K562 (cell line): ENCODE data around the gene ROPN1. TPM values are rescaled to one million over a fixed set of nuclear protein-coding genes. Genes with fewer than 3 reads are reported as not detected.
"Not testable (repeated sequence)": the region's sequence is repeated elsewhere in the genome, so short reads cannot be mapped to it uniquely, and the experiment has no call there.

Source experiments
- ATAC-seq: fragments of 200-7000 bp; cut with Tn5 transposase; 3 replicates; pipeline ENCODE4 v1.9.1; 2020; ENCODE audit warnings: moderate library complexity
- BruUV-seq: library from RNA; stranded (reverse); fragments of 400-500 nt; replicated peaks from 2 replicates; lab custom pipeline; 2021; lab: Mats Ljungman, UMichigan
- CTCF ChIA-PET: fragments of 300-600 bp; formaldehyde crosslinking; extraction: SDS; loops from one replicate; lab custom pipeline; 2021; ENCODE audit warnings: low intra/inter-chr PET ratio; lab: Yijun Ruan, JAX
- POLR2A ChIA-PET: fragments of 300-600, 350-650 bp; sonication (Branson Sonifier 250); formaldehyde crosslinking; extraction: SDS; loops from one replicate; lab custom pipeline; 2021; ENCODE audit warnings: antibody characterized with exemption, inconsistent platforms; lab: Yijun Ruan, JAX
- DNase-seq, 4 experiments: peaks; one replicate each; pipeline versions ENCODE4 v3.0.0 to v3.0.0-alpha.2; 2011 to 2018; ENCODE audit warnings: low spot score in 3 of 4, mixed read lengths in 3 of 4; ENCODE audit errors: extremely low read depth in 1 of 4
- FAIRE-seq: peaks from 2 replicates; lab custom pipeline; 2011; peaks lifted over from hg19 to GRCh38; lab: Jason Lieb, UNC
- H2AFZ ChIP-seq: 2 replicates; pipeline ENCODE4 v1.6.0; 2011; ENCODE audit warnings: low read depth, low read length, control low read depth, inconsistent platforms
- H3K27ac ChIP-seq: fragments of 200-600 bp; 3 replicates; pipeline ENCODE4 v1.8.0; 2011; ENCODE audit warnings: low read depth, mild to moderate bottlenecking, control low read depth, inconsistent platforms, low read length, moderate library complexity, mixed read lengths; ENCODE audit errors: extremely low read depth
- H3K27me3 ChIP-seq, 2 experiments: fragments of 300-600 bp in 1 of 2; 2 replicates in 1 of 2; 3 replicates in 1 of 2; pipeline versions ENCODE4 v1.6.0 to v1.8.0; 2011; ENCODE audit warnings: inconsistent platforms in 2 of 2, low read length in 2 of 2, mild to moderate bottlenecking in 1 of 2, mixed read lengths in 1 of 2, moderate library complexity in 1 of 2; ENCODE audit not compliant: control insufficient read depth in 2 of 2, insufficient read depth in 2 of 2
- H3K36me3 ChIP-seq: fragments of 300-600 bp; 3 replicates; pipeline ENCODE4 v1.8.0; 2011; ENCODE audit warnings: mild to moderate bottlenecking, low read length, inconsistent platforms; ENCODE audit not compliant: control insufficient read depth, insufficient read depth
- H3K4me1 ChIP-seq, 2 experiments: fragments of 200-600 bp in 1 of 2; replicated peaks in 1 of 2; 2 replicates in 1 of 2; 3 replicates in 1 of 2; pipeline versions ENCODE4 v1.5.1 to v1.8.0; 2011; ENCODE audit warnings: inconsistent platforms in 2 of 2, low read length in 2 of 2, mild to moderate bottlenecking in 1 of 2, mixed read lengths in 1 of 2, moderate library complexity in 1 of 2; ENCODE audit not compliant: control insufficient read depth in 2 of 2, insufficient read depth in 2 of 2
- H3K4me2 ChIP-seq: 2 replicates; pipeline ENCODE4 v1.6.1; 2011; ENCODE audit warnings: low read length, control low read depth, inconsistent platforms, mixed read lengths; ENCODE audit not compliant: insufficient read depth
- H3K4me3 ChIP-seq: fragments of 200-600 bp; sonication (generic), shearing (Covaris generic); 2 replicates; pipeline ENCODE4 v1.5.1; 2016; ENCODE audit warnings: control low read depth, inconsistent platforms
- H3K79me2 ChIP-seq: fragments of 200-600 bp; 3 replicates; pipeline ENCODE4 v1.8.0; 2011; ENCODE audit warnings: low read length, inconsistent platforms; ENCODE audit not compliant: control insufficient read depth, insufficient read depth
- H3K9ac ChIP-seq, 2 experiments: 2 replicates each; pipeline versions ENCODE4 v1.6.0 to v1.6.1; 2011; ENCODE audit warnings: low read depth in 2 of 2, low read length in 2 of 2, control low read depth in 1 of 2, inconsistent platforms in 1 of 2, mild to moderate bottlenecking in 1 of 2, mixed read lengths in 1 of 2; ENCODE audit not compliant: insufficient read depth in 1 of 2
- H3K9me1 ChIP-seq: one replicate; pipeline ENCODE4 v1.6.0; 2011; ENCODE audit warnings: inconsistent platforms, mild to moderate bottlenecking, low read length, moderate library complexity; ENCODE audit not compliant: control insufficient read depth, insufficient read depth
- H3K9me3 ChIP-seq: replicated peaks from 2 replicates; pipeline ENCODE4 v1.5.1; 2011; ENCODE audit warnings: low read depth, low read length, inconsistent platforms; ENCODE audit not compliant: control insufficient read depth, insufficient read depth
- H4K20me1 ChIP-seq: replicated peaks from 2 replicates; pipeline ENCODE4 v1.6.1; 2011; ENCODE audit warnings: low read length, inconsistent platforms, mixed read lengths; ENCODE audit not compliant: control insufficient read depth, insufficient read depth
- HNRNPUL1 ChIP-seq: fragments of 200-400 bp; formaldehyde crosslinking; IDR thresholded peaks from 2 replicates; pipeline ENCODE4 v1.6.1; 2017; ENCODE audit warnings: low read length
- SRSF3 ChIP-seq: fragments of 200-400 bp; formaldehyde crosslinking; IDR thresholded peaks from 2 replicates; pipeline ENCODE4 v1.6.1; 2016; ENCODE audit warnings: mild to moderate bottlenecking, low read length, moderate library complexity; ENCODE audit not compliant: insufficient read depth
- ZBTB1 ChIP-seq: sonication (generic); formaldehyde crosslinking; IDR thresholded peaks from 2 replicates; pipeline ENCODE4 v1.8.1; 2023; ENCODE audit warnings: missing genetic modification reagents, low read depth, mild to moderate bottlenecking, borderline replicate concordance
- WGBS: fragments of 100-300 bp; shearing (Covaris generic); methylation state at CpG from one replicate; pipeline ENCODE4 v1.1.6; 2016; ENCODE audit warnings: low coverage, mixed read lengths; ENCODE audit not compliant: insufficient coverage; ENCODE audit errors: missing lambda C conversion rate; 5-methylcytosine and 5-hydroxymethylcytosine counted together
- in situ Hi-C: fragments of 300-500 bp; cut with MboI; formaldehyde crosslinking; loops from 4 replicates; pipeline ENCODE4 v1.15.0; 2018; ENCODE audit warnings: inconsistent platforms, mixed read lengths
- intact Hi-C: fragments of 100-400 bp; cut with micrococcal nuclease; formaldehyde crosslinking; loops from 2 replicates; pipeline ENCODE4 v1.14.2; 2022
- polyA plus RNA-seq, 8 experiments: library from polyadenylated mRNA; depleted of rRNA in 4 of 8; stranded (reverse) in 5 of 8; unstranded in 3 of 8; fragments of >200 nt; fragmentation: Nextera tagmentation in 2 of 8; fragmentation: Illumina TruSeq in 1 of 8; extraction: Ambion mirVana in 2 of 8; extraction: Trizol in 1 of 8; gene quantifications; 2 replicates each; pipeline versions ENCODE4 v1.2.1 to v1.2.3, GENCODE V29; 2011 to 2014; ENCODE audit warnings: inconsistent platforms in 1 of 8, missing spikeins in 1 of 8
- total RNA-seq, 7 experiments: library from RNA; depleted of rRNA in 6 of 7; stranded (reverse); fragments of >200 nt in 6 of 7; fragmentation: Illumina TruSeq in 2 of 7; extraction: Trizol in 2 of 7; gene quantifications; 2 replicates each; pipeline versions ENCODE4 v1.2.1 to v1.2.3, GENCODE V29; 2011 to 2021; ENCODE audit warnings: low replicate concordance in 1 of 7

ROPN1 gene
- total and polyA plus RNA-seq, 9 of the 15 experiments (the other 6 are each of a cell fraction or from before 2014, with no cell fraction given): not detected

DNA sequence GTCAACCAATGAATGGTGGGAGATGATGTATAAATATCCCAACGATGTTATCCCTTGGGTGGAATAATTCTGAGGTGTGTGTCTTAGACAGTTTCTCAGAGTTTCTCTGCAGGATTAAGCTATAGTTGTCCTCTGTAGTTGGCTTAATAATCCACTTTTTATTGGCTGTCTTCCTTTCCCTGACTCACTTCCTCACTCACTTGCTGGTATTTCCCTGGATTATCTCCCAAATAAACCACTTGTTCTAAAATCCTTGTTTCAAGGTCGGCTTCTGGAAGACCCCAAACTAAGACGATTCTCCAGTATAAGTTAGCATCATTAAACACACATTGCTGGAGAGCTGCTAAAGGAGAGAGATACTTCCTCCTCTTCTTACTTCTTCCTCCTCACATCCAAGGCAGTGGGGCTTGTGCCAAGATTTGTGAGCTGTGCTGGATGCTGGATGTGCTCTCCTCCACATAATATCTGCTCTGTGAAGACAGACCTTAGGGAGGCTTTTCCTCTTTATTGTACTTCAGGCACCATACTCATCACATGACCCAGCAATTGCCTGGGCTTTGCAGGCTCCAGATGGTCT lies 22.5 kb upstream of the ROPN1 start:
- Histone ChIP-seq H3K4me3 (no peak overlapping the region), H4K20me1 (no peaks in the 10 kb centered on the region), H3K27ac (no peak overlapping the region), H3K4me1 (no peaks in the 10 kb centered on the region), H3K36me3 (no peaks in the 10 kb centered on the region), H3K9me3 (no peaks in the 10 kb centered on the region), H3K9me1 (no peaks in the 10 kb centered on the region), H2AFZ (no peak overlapping the region), H3K4me2 (no peak overlapping the region), H3K27me3 (no peaks in the 10 kb centered on the region; a peak in 1 of 5 replicates), H3K79me2 (no peaks in the 10 kb centered on the region), H3K9ac (no peak overlapping the region)
- FAIRE-seq (no peak), DNase-seq (no peak), ATAC-seq (no peak)
- 0% methylated on average over 1 of the region's 3 CpGs for WGBS
- BruUV-seq: no TSS peak
- intact Hi-C loops: loop anchor here (2.0 to 10.0 kb wide), 2 partner anchors 266 to 450 kb away; no protein-coding TSS in a partner anchor
- ChIA-PET CTCF (no interaction called here), POLR2A (no interaction called here)
- TF ChIP-seq SRSF3 (no peak), HNRNPUL1 (no peak), ZBTB1 (CRISPR knock-in tag) (no peak)
- in situ Hi-C loops: loop anchor here (10.0 kb wide), 1 partner anchor 450 kb away; no protein-coding TSS in a partner anchor

DNA sequence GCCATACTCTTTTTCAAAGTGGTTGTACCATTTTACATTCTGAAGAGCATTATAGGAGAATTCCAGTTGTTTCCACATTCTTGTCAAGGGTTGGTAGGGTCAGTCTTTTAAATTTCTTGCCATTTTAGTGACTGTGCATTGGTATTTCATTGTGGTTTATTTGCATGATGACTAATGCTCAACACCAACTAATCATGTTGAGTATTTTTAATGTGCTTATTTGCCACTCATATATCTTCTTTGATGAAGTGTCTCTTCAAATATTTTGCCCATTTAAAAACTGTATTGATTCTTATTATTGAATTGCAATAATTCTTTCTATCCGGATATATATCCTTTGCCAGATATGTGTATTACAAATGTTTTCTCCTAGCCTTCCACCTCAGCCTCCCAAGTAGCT lies 16.4 kb upstream of the ROPN1 start:
- H3K9me3 ChIP-seq, intact Hi-C loops, H3K27me3 ChIP-seq, H2AFZ ChIP-seq, FAIRE-seq, H4K20me1 ChIP-seq, H3K4me3 ChIP-seq, H3K9ac ChIP-seq, H3K4me2 ChIP-seq, H3K36me3 ChIP-seq, BruUV-seq, in situ Hi-C loops, H3K79me2 ChIP-seq, CTCF ChIA-PET, DNase-seq, ATAC-seq, H3K27ac ChIP-seq, H3K4me1 ChIP-seq, H3K9me1 ChIP-seq: not testable (repeated sequence)
- WGBS: 0% methylated on average over 1 of the region's 1 CpG
- POLR2A ChIA-PET: interaction anchor here (0.7 kb wide), 1 partner anchor 171 kb away, joined by 4 read pairs; no protein-coding TSS in a partner anchor
